SU-DHL-6 (cell line): ENCODE data around the gene RIMBP2.

Source experiments
- EZH2phosphoT487 ChIP-seq: fragments of 200-600 bp; sonication (generic), shearing (Covaris generic); conservative IDR thresholded peaks from 2 replicates; pipeline ENCODE4 v1.6.1; 2018; ENCODE audit warnings: mild to moderate bottlenecking, antibody characterized with exemption, low read length, moderate library complexity, mixed read lengths
- TF ChIP-seq, protein P1 (sequence below): fragments of 200-600 bp; sonication (generic); IDR thresholded peaks from one replicate; pipeline ENCODE4 v1.5.1; 2017; ENCODE audit warnings: antibody characterized with exemption, mild to moderate bottlenecking, low read length, moderate library complexity; ENCODE audit not compliant: insufficient read depth, poor library complexity, severe bottlenecking

DNA sequence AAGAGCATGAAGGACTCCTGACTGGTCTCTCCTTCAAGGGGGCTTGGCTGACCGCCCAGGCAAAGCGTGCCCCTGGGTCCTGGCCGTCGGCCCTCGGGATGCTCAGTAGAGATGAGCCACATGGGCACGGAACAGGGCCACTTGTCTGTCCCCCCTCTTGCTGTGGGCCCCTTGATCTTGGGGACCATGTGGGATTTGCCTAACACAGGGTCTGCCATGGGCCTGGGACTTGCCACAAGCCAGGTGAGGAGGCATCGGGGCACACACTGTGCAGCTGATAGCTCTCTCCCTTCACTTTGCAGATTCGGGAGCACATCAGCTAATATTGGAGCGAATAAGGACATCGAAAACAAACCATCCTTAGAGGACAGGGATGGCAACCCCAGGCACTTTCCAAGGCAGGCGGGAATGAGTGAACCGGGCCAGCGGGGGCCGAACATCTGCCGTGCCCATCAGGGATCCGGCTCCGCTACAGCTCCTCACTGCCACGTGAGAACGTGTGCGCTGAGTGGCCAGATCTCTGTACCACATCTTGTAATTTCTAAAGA, 290.3 kb downstream of the RIMBP2 start:
- TF ChIP-seq, protein P1, sequence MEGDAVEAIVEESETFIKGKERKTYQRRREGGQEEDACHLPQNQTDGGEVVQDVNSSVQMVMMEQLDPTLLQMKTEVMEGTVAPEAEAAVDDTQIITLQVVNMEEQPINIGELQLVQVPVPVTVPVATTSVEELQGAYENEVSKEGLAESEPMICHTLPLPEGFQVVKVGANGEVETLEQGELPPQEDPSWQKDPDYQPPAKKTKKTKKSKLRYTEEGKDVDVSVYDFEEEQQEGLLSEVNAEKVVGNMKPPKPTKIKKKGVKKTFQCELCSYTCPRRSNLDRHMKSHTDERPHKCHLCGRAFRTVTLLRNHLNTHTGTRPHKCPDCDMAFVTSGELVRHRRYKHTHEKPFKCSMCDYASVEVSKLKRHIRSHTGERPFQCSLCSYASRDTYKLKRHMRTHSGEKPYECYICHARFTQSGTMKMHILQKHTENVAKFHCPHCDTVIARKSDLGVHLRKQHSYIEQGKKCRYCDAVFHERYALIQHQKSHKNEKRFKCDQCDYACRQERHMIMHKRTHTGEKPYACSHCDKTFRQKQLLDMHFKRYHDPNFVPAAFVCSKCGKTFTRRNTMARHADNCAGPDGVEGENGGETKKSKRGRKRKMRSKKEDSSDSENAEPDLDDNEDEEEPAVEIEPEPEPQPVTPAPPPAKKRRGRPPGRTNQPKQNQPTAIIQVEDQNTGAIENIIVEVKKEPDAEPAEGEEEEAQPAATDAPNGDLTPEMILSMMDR, result no peak
- no peak for TF ChIP-seq EZH2phosphoT487
